HepG2 (cell line): ENCODE measurements around the gene WTAP. TPM values are rescaled to one million over a fixed set of nuclear protein-coding genes. Genes with fewer than 3 reads are reported as not detected.

Source experiments
- AHDC1 ChIP-seq: sonication (generic); formaldehyde crosslinking; IDR thresholded peaks from 2 replicates; pipeline ENCODE4 v1.5.1; 2020; ENCODE audit warnings: mild to moderate bottlenecking, missing genetic modification reagents, borderline replicate concordance
- ATRX ChIP-seq: sonication (generic); formaldehyde crosslinking; IDR thresholded peaks from 2 replicates; pipeline ENCODE4 v1.4.0; 2020; ENCODE audit warnings: missing genetic modification reagents, borderline replicate concordance
- CBX5 ChIP-seq: sonication (generic); formaldehyde crosslinking; IDR thresholded peaks from 2 replicates; pipeline ENCODE4 v1.4.0; 2020; ENCODE audit warnings: missing genetic modification reagents, borderline replicate concordance
- CENPX ChIP-seq: sonication (generic); formaldehyde crosslinking; IDR thresholded peaks from 2 replicates; pipeline ENCODE4 v1.9.0; 2021; ENCODE audit warnings: mild to moderate bottlenecking, missing genetic modification reagents, moderate library complexity
- CREM ChIP-seq, 2 experiments: sonication (generic) in 1 of 2; formaldehyde crosslinking in 1 of 2; IDR thresholded peaks; 2 replicates each; pipeline versions ENCODE4 v1.4.0 to v1.6.1; 2016 to 2020; ENCODE audit warnings: antibody characterized with exemption in 1 of 2, mild to moderate bottlenecking in 1 of 2, missing genetic modification reagents in 1 of 2
- FOXJ3 ChIP-seq: sonication (generic); formaldehyde crosslinking; IDR thresholded peaks from 2 replicates; pipeline ENCODE4 v1.4.0; 2020; ENCODE audit warnings: missing genetic modification reagents, mild to moderate bottlenecking, borderline replicate concordance
- KDM4B ChIP-seq: sonication (generic); formaldehyde crosslinking; IDR thresholded peaks from 2 replicates; pipeline ENCODE4 v1.4.0; 2020; ENCODE audit warnings: missing genetic modification reagents
- MED8 ChIP-seq: sonication (generic); formaldehyde crosslinking; IDR thresholded peaks from 2 replicates; pipeline ENCODE4 v1.8.1; 2023; ENCODE audit warnings: mild to moderate bottlenecking, missing genetic modification reagents; ENCODE audit not compliant: insufficient replicate concordance
- RELA ChIP-seq: sonication (generic); formaldehyde crosslinking; IDR thresholded peaks from 2 replicates; pipeline ENCODE4 v1.4.0; 2020; ENCODE audit warnings: missing genetic modification reagents
- RXRA ChIP-seq: sonication (generic); formaldehyde crosslinking; IDR thresholded peaks from 2 replicates; pipeline ENCODE4 v1.5.1; 2020; ENCODE audit warnings: missing genetic modification reagents
- TBP ChIP-seq: sonication (generic); formaldehyde crosslinking; IDR thresholded peaks from 2 replicates; pipeline ENCODE4 v1.5.0; 2020; ENCODE audit warnings: missing genetic modification reagents
- TRIM22 ChIP-seq: fragments of 450-650 bp; IDR thresholded peaks from 2 replicates; pipeline ENCODE4 v1.6.1; 2017
- U2AF2 ChIP-seq: fragments of 200-400 bp; formaldehyde crosslinking; IDR thresholded peaks from 2 replicates; pipeline ENCODE4 v1.6.1; 2017; ENCODE audit warnings: low read depth, mild to moderate bottlenecking, low read length
- ZFX ChIP-seq: sonication (generic); formaldehyde crosslinking; IDR thresholded peaks from 2 replicates; pipeline ENCODE4 v1.4.0; 2020; ENCODE audit warnings: mild to moderate bottlenecking, low read depth, missing genetic modification reagents, moderate library complexity
- ZNF543 ChIP-seq: sonication (generic); formaldehyde crosslinking; IDR thresholded peaks from 2 replicates; pipeline ENCODE4 v1.4.0; 2020; ENCODE audit warnings: mild to moderate bottlenecking, missing genetic modification reagents
- ZNF569 ChIP-seq: sonication (generic); formaldehyde crosslinking; IDR thresholded peaks from 2 replicates; pipeline ENCODE4 v1.5.0; 2020; ENCODE audit warnings: mild to moderate bottlenecking, missing genetic modification reagents, moderate library complexity, borderline replicate concordance
- ZNF850 ChIP-seq: sonication (generic); formaldehyde crosslinking; conservative IDR thresholded peaks from 2 replicates; pipeline ENCODE4 v1.9.0; 2021; ENCODE audit warnings: mild to moderate bottlenecking, missing genetic modification reagents
- polyA plus RNA-seq, 8 experiments: library from polyadenylated mRNA; depleted of rRNA in 3 of 8; stranded (reverse) in 7 of 8; unstranded in 1 of 8; fragments of >200 nt; fragmentation: Illumina TruSeq in 4 of 8; extraction: Trizol in 4 of 8; gene quantifications; 2 replicates each; pipeline versions ENCODE4 v1.2.1 to v1.2.3, GENCODE V29; 2011 to 2016; ENCODE audit warnings: low read depth in 4 of 8, missing spikeins in 1 of 8, mixed read lengths in 1 of 8; ENCODE audit not compliant: insufficient read depth in 1 of 8
- total RNA-seq, 5 experiments: library from RNA; depleted of rRNA; stranded (reverse); fragments of >200 nt; fragmentation: Illumina TruSeq; extraction: Trizol; gene quantifications; 2 replicates each; pipeline ENCODE4 v1.2.3, GENCODE V29; 2016; ENCODE audit warnings: low read depth in 1 of 5
- TF ChIP-seq, protein P1 (sequence below): sonication (generic); formaldehyde crosslinking; IDR thresholded peaks from 2 replicates; pipeline ENCODE4 v1.4.0; 2020; ENCODE audit warnings: missing genetic modification reagents, borderline replicate concordance

The WTAP gene
- total and polyA plus RNA-seq, 2 of the 13 experiments (the other 11 are each of a cell fraction or from before 2014, with no cell fraction given): 31.6 to 167 TPM

DNA sequence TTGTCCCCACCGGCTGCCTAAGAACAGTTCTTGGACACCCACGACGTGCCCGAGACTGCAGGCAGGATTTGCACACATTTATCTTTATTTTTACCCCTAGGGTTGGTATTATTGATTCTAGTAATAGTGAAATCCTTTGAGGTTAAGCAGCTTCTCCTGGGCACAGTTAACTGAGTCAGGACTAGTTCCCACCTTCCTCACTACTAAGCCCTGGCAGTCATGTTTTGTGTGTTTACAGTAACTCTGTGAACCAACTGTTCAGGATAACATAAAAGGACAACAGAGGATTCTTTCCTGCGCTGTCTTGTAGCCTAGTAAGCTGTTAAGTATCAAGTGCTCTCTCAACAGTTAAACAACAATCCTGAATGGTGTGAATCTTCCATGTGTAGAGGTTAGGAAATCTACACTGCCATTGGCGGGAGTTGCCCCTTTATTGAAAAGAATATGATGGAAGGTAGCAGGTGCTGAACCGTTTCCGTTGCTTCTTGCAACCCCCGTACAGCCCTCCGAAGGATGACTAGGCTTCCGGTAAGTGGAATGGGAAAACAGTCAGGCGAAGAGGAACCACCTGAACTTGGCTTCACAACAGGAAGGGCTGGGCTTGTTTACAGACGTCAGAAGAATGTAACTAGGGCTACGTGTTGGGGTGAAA lies 33.3 kb upstream of the WTAP start (continued):
- TF ChIP-seq ZNF850 (CRISPR knock-in tag): no peak
- TF ChIP-seq AHDC1 (CRISPR knock-in tag): peak; percentile 12; the same call in 1 of the 2 replicates
- TF ChIP-seq, protein P1, sequence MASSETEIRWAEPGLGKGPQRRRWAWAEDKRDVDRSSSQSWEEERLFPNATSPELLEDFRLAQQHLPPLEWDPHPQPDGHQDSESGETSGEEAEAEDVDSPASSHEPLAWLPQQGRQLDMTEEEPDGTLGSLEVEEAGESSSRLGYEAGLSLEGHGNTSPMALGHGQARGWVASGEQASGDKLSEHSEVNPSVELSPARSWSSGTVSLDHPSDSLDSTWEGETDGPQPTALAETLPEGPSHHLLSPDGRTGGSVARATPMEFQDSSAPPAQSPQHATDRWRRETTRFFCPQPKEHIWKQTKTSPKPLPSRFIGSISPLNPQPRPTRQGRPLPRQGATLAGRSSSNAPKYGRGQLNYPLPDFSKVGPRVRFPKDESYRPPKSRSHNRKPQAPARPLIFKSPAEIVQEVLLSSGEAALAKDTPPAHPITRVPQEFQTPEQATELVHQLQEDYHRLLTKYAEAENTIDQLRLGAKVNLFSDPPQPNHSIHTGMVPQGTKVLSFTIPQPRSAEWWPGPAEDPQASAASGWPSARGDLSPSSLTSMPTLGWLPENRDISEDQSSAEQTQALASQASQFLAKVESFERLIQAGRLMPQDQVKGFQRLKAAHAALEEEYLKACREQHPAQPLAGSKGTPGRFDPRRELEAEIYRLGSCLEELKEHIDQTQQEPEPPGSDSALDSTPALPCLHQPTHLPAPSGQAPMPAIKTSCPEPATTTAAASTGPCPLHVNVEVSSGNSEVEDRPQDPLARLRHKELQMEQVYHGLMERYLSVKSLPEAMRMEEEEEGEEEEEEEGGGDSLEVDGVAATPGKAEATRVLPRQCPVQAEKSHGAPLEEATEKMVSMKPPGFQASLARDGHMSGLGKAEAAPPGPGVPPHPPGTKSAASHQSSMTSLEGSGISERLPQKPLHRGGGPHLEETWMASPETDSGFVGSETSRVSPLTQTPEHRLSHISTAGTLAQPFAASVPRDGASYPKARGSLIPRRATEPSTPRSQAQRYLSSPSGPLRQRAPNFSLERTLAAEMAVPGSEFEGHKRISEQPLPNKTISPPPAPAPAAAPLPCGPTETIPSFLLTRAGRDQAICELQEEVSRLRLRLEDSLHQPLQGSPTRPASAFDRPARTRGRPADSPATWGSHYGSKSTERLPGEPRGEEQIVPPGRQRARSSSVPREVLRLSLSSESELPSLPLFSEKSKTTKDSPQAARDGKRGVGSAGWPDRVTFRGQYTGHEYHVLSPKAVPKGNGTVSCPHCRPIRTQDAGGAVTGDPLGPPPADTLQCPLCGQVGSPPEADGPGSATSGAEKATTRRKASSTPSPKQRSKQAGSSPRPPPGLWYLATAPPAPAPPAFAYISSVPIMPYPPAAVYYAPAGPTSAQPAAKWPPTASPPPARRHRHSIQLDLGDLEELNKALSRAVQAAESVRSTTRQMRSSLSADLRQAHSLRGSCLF (CRISPR knock-in tag): no peak; the same call in 1 of the 2 replicates
- TF ChIP-seq TRIM22: no peak
- no peak; the same call in 1 of the 2 replicates for TF ChIP-seq RXRA (CRISPR knock-in tag)
- TF ChIP-seq CBX5: no peak
- no peak for TF ChIP-seq ZNF569 (CRISPR knock-in tag)
- no peak for TF ChIP-seq ATRX
- peak; percentile 76; the same call in 1 of the 2 replicates for TF ChIP-seq KDM4B
- no peak for TF ChIP-seq CENPX (CRISPR knock-in tag)
- peak; percentile 52; the same call in 1 of the 2 replicates for TF ChIP-seq FOXJ3 (CRISPR knock-in tag)
- TF ChIP-seq ZNF543 (CRISPR knock-in tag): no peak
- TF ChIP-seq MED8 (CRISPR knock-in tag): no peak
- TF ChIP-seq ZFX (CRISPR knock-in tag): no peak
- peak; percentile 52 for TF ChIP-seq CREM (IDR thresholded peaks at IDR 0.05)
- TF ChIP-seq CREM (CRISPR knock-in tag; IDR thresholded peaks at IDR 0.05): no peak
- peak; percentile 46; the same call in 1 of the 2 replicates for TF ChIP-seq RELA (CRISPR knock-in tag)
- TF ChIP-seq U2AF2: no peak
- TF ChIP-seq TBP (CRISPR knock-in tag): no peak
